GM23338 (cell line): Measurements from ENCODE around the gene CORO7. TPM values are rescaled to one million over a fixed set of nuclear protein-coding genes. Genes with fewer than 3 reads are reported as not detected.
A peak's percentile ranks its signal among the peaks of the same experiment; 100 is the strongest.

Experiments
- ATAC-seq: fragments of 200-7000 bp; cut with Tn5 transposase; 3 replicates; pipeline ENCODE4 v1.9.1; 2020
- DNase-seq: peaks from one replicate; pipeline ENCODE4 v3.0.0-alpha.2; 2015; ENCODE audit warnings: low spot score
- H2AFZ ChIP-seq: fragments of 200-600 bp; sonication (generic); 2 replicates; pipeline ENCODE4 v1.8.0; 2016; ENCODE audit warnings: antibody characterized with exemption, mild to moderate bottlenecking, moderate library complexity
- H3F3A ChIP-seq: fragments of 200-600 bp; sonication (generic); replicated peaks from 2 replicates; pipeline ENCODE4 v1.8.0; 2017; ENCODE audit warnings: antibody characterized with exemption, mixed run types, low read depth
- H3K27ac ChIP-seq: fragments of 200-600 bp; sonication (generic); 2 replicates; pipeline ENCODE4 v1.6.1; 2016; ENCODE audit warnings: low read depth
- H3K27me3 ChIP-seq: fragments of 200-600 bp; sonication (generic); 2 replicates; pipeline ENCODE4 v1.8.0; 2016; ENCODE audit warnings: mild to moderate bottlenecking, mixed run types, moderate library complexity; ENCODE audit not compliant: insufficient read depth
- H3K36me3 ChIP-seq: fragments of 200-600 bp; sonication (generic); 2 replicates; pipeline ENCODE4 v1.8.0; 2016; ENCODE audit warnings: mild to moderate bottlenecking; ENCODE audit not compliant: insufficient read depth
- H3K4me1 ChIP-seq: fragments of 200-600 bp; sonication (generic); 2 replicates; pipeline ENCODE4 v1.8.0; 2016; ENCODE audit warnings: mild to moderate bottlenecking, moderate library complexity; ENCODE audit not compliant: insufficient read depth
- H3K4me2 ChIP-seq: fragments of 200-600 bp; sonication (generic); 2 replicates; pipeline ENCODE4 v1.7.1; 2017; ENCODE audit warnings: mixed run types
- H3K4me3 ChIP-seq: fragments of 200-600 bp; sonication (generic); 2 replicates; pipeline ENCODE4 v1.6.1; 2016; ENCODE audit warnings: mixed run types
- H3K79me2 ChIP-seq: fragments of 200-600 bp; sonication (generic); replicated peaks from 2 replicates; pipeline ENCODE4 v1.8.0; 2017; ENCODE audit warnings: mild to moderate bottlenecking; ENCODE audit not compliant: insufficient read depth
- H3K9me2 ChIP-seq: fragments of 200-600 bp; sonication (generic); 2 replicates; pipeline ENCODE4 v1.8.0; 2017; ENCODE audit not compliant: insufficient read depth
- H4K20me1 ChIP-seq: fragments of 200-600 bp; sonication (generic); replicated peaks from 2 replicates; pipeline ENCODE4 v1.8.0; 2017; ENCODE audit warnings: mild to moderate bottlenecking; ENCODE audit not compliant: insufficient read depth
- H3K27ac Mint-ChIP-seq: 2 replicates; pipeline ENCODE4 v1.8.0; 2020; ENCODE audit warnings: inconsistent platforms, mild to moderate bottlenecking, moderate library complexity, mixed read lengths
- H3K27me3 Mint-ChIP-seq: 3 replicates; pipeline ENCODE4 v1.8.0; 2022; ENCODE audit warnings: low read depth, mild to moderate bottlenecking, moderate library complexity, mixed read lengths, inconsistent platforms; ENCODE audit not compliant: insufficient read depth, poor library complexity
- H3K36me3 Mint-ChIP-seq: 3 replicates; pipeline ENCODE4 v1.8.0; 2021; ENCODE audit warnings: low read depth, mild to moderate bottlenecking, inconsistent platforms, moderate library complexity, mixed read lengths
- H3K4me1 Mint-ChIP-seq: 3 replicates; pipeline ENCODE4 v1.8.0; 2020; ENCODE audit warnings: mild to moderate bottlenecking, inconsistent platforms, mixed read lengths
- H3K4me3 Mint-ChIP-seq: 3 replicates; pipeline ENCODE4 v1.8.0; 2021; ENCODE audit warnings: moderate library complexity, mild to moderate bottlenecking, inconsistent platforms, mixed read lengths
- H3K9me3 Mint-ChIP-seq: 3 replicates; pipeline ENCODE4 v1.8.0; 2020; ENCODE audit warnings: moderate library complexity, mild to moderate bottlenecking, inconsistent platforms, mixed read lengths
- CREB1 ChIP-seq: fragments of 250-450 bp; sonication (Bioruptor Pico); IDR thresholded peaks from 2 replicates; pipeline ENCODE4 v1.5.0; 2020; ENCODE audit warnings: low read depth, mild to moderate bottlenecking, moderate library complexity
- EZH2 ChIP-seq: fragments of 200-600 bp; sonication (generic); IDR thresholded peaks from one replicate; pipeline ENCODE4 v1.8.0; 2017; ENCODE audit warnings: antibody characterized with exemption, mild to moderate bottlenecking, low read depth; ENCODE audit not compliant: unreplicated experiment
- JUNB ChIP-seq: IDR thresholded peaks from one replicate; pipeline ENCODE4 v1.6.1; 2016; ENCODE audit warnings: antibody characterized with exemption; ENCODE audit not compliant: unreplicated experiment
- NANOG ChIP-seq: IDR thresholded peaks from 2 replicates; pipeline ENCODE4 v1.6.1; 2016; ENCODE audit warnings: antibody characterized with exemption, borderline replicate concordance
- POLR2AphosphoS5 ChIP-seq: IDR thresholded peaks from 2 replicates; pipeline ENCODE4 v1.6.1; 2016; ENCODE audit warnings: antibody characterized with exemption, low read depth
- STAT1 ChIP-seq: IDR thresholded peaks from one replicate; pipeline ENCODE4 v1.6.1; 2016; ENCODE audit warnings: antibody characterized with exemption; ENCODE audit not compliant: unreplicated experiment
- ZNF114 ChIP-seq: fragments of 250-450 bp; sonication (Bioruptor Pico); IDR thresholded peaks from 2 replicates; pipeline ENCODE4 v1.5.0; 2020; ENCODE audit warnings: mild to moderate bottlenecking, moderate library complexity
- polyA plus RNA-seq: library from polyadenylated mRNA; unstranded; fragments of >200 nt; fragmentation: Nextera tagmentation; extraction: Ambion mirVana; gene quantifications from 2 replicates; pipeline ENCODE4 v1.2.1, GENCODE V29; 2016
- total RNA-seq: library from RNA; depleted of rRNA; stranded (reverse); fragments of >200 nt; shearing (Covaris generic); gene quantifications from 2 replicates; pipeline ENCODE4 v1.2.3, GENCODE V29; 2014
- TF ChIP-seq, protein P1 (sequence below): fragments of 250-450 bp; sonication (Bioruptor Pico); IDR thresholded peaks from 2 replicates; pipeline ENCODE4 v1.5.0; 2020; ENCODE audit warnings: mild to moderate bottlenecking, moderate library complexity
- TF ChIP-seq, protein P2 (sequence below): IDR thresholded peaks from 2 replicates; pipeline ENCODE4 v1.6.1; 2016; ENCODE audit warnings: antibody characterized with exemption
- TF ChIP-seq, protein P3 (sequence below), 2 experiments: fragments of 200-600 bp in 1 of 2; sonication (generic) in 1 of 2; conservative IDR thresholded peaks; 2 replicates each; pipeline versions ENCODE4 v1.5.1 to v1.6.1; 2016 to 2017; ENCODE audit warnings: antibody characterized with exemption in 2 of 2, low read depth in 2 of 2, mild to moderate bottlenecking in 2 of 2, moderate library complexity in 1 of 2

Gene CORO7
- total and polyA plus RNA-seq, 2 experiments from 2014 or later: 14.2 to 46.4 TPM

DNA sequence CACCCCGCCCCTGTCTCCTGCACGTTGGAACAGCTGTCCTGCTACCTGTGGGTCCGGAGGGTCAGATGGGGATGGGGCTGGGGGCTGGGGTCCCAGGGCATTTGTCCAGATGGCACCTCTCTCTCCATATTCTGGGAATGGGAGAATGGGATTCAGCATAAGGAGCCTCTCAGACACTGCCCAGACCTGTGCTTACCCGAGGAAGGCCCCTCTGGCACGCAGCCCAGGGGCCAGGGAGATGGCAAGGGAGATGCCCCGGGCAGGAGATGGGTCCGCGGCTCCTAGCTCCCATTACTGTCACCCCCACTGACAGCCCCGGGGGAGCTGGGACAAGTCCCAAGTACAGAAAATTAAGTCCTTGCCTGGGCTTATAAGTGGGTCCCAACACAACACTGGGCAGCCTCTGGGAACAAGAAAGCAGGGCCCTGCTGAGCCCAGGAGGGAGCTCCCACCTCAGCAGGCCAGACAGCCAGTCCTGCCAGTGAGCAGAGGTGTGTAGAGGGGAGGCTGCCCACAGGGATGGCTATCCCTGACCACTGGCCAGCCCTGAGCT, 43.0 kb downstream of the CORO7 start (continued):
- TF ChIP-seq, protein P1, sequence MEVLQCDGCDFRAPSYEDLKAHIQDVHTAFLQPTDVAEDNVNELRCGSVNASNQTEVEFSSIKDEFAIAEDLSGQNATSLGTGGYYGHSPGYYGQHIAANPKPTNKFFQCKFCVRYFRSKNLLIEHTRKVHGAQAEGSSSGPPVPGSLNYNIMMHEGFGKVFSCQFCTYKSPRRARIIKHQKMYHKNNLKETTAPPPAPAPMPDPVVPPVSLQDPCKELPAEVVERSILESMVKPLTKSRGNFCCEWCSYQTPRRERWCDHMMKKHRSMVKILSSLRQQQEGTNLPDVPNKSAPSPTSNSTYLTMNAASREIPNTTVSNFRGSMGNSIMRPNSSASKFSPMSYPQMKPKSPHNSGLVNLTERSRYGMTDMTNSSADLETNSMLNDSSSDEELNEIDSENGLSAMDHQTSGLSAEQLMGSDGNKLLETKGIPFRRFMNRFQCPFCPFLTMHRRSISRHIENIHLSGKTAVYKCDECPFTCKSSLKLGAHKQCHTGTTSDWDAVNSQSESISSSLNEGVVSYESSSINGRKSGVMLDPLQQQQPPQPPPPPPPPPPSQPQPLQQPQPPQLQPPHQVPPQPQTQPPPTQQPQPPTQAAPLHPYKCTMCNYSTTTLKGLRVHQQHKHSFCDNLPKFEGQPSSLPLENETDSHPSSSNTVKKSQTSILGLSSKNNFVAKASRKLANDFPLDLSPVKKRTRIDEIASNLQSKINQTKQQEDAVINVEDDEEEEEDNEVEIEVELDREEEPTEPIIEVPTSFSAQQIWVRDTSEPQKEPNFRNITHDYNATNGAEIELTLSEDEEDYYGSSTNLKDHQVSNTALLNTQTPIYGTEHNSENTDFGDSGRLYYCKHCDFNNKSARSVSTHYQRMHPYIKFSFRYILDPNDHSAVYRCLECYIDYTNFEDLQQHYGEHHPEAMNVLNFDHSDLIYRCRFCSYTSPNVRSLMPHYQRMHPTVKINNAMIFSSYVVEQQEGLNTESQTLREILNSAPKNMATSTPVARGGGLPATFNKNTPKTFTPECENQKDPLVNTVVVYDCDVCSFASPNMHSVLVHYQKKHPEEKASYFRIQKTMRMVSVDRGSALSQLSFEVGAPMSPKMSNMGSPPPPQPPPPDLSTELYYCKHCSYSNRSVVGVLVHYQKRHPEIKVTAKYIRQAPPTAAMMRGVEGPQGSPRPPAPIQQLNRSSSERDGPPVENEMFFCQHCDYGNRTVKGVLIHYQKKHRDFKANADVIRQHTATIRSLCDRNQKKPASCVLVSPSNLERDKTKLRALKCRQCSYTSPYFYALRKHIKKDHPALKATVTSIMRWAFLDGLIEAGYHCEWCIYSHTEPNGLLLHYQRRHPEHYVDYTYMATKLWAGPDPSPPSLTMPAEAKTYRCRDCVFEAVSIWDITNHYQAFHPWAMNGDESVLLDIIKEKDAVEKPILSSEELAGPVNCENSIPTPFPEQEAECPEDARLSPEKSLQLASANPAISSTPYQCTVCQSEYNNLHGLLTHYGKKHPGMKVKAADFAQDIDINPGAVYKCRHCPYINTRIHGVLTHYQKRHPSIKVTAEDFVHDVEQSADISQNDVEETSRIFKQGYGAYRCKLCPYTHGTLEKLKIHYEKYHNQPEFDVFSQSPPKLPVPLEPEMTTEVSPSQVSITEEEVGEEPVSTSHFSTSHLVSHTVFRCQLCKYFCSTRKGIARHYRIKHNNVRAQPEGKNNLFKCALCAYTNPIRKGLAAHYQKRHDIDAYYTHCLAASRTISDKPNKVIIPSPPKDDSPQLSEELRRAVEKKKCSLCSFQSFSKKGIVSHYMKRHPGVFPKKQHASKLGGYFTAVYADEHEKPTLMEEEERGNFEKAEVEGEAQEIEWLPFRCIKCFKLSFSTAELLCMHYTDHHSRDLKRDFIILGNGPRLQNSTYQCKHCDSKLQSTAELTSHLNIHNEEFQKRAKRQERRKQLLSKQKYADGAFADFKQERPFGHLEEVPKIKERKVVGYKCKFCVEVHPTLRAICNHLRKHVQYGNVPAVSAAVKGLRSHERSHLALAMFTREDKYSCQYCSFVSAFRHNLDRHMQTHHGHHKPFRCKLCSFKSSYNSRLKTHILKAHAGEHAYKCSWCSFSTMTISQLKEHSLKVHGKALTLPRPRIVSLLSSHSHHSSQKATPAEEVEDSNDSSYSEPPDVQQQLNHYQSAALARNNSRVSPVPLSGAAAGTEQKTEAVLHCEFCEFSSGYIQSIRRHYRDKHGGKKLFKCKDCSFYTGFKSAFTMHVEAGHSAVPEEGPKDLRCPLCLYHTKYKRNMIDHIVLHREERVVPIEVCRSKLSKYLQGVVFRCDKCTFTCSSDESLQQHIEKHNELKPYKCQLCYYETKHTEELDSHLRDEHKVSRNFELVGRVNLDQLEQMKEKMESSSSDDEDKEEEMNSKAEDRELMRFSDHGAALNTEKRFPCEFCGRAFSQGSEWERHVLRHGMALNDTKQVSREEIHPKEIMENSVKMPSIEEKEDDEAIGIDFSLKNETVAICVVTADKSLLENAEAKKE (CRISPR knock-in tag): no peak
- TF ChIP-seq POLR2AphosphoS5: no peak
- no peak for TF ChIP-seq EZH2

DNA sequence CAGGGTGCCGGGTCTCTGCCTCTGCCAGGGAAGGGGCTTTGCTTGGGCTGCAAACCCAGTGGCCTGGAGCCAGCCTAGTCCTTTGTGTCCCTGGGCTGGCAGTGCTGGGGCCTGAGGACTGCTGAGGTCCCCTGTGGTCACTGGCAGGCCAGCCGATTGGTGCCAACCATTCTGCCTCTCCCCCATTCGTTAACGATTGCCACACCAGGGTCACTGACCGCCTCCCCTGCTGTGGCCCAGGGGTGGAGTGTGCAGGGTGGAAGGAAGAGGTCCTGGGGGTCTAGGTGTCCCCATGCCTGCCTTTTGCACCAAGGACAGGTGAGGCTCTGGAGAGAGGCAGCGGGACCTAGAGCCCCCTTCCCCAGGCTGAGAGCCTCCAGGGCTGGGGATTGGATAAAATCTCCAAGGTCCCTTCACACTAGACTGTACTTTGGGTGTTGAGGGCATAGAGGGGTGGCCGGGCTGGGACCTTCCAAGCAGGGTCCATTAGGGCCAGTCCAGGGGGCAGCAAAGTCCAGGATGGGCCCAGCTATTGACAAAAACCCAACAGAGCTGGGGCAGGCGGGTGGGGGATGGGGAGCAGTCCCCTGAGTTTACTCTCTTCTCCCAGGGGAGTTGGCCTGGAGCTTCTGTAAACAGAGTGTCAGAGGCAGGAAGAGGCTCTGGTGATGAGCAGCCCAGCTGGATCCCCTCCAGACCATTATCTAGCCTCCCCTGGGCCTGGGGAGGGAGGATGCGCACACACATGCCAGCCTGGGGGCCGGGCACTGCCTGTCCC, 43.6 kb downstream of the CORO7 start:
- Mint-ChIP-seq H3K36me3 (peaks cover 3% of the 10 kb centered on the region; the same call in 1 of the 3 replicates), H3K9me3 (no peaks in the 10 kb centered on the region), H3K27me3 (peaks cover 29% of the 10 kb centered on the region), H3K4me3 (peak overlapping the region; percentile 84), H3K4me1 (peaks cover 35% of the 10 kb centered on the region), H3K27ac (no peak overlapping the region)
- H3K4me2 ChIP-seq: peak overlapping the region; percentile 94
- H3K27me3 ChIP-seq: peaks cover 3% of the 10 kb centered on the region; the same call in 1 of the 2 replicates
- H3K27ac ChIP-seq: no peak overlapping the region
- DNase-seq (no peak), ATAC-seq (peak; percentile 7)
- H3K4me3 ChIP-seq: peak overlapping the region; percentile 73
- peaks cover 22% of the 10 kb centered on the region; the same call in 1 of the 2 replicates for H3F3A ChIP-seq
- H2AFZ ChIP-seq: no peak overlapping the region
- peaks cover 51% of the 10 kb centered on the region for H3K4me1 ChIP-seq
- no peaks in the 10 kb centered on the region for H3K36me3 ChIP-seq
- no peaks in the 10 kb centered on the region for H3K9me2 ChIP-seq
- peaks cover 15% of the 10 kb centered on the region for H3K79me2 ChIP-seq
- H4K20me1 ChIP-seq: no peaks in the 10 kb centered on the region
- TF ChIP-seq ZNF114 (no peak), CREB1 (CRISPR knock-in tag) (no peak), EZH2 (no peak), NANOG (no peak), STAT1 (no peak), JUNB (no peak)
- TF ChIP-seq, protein P2, sequence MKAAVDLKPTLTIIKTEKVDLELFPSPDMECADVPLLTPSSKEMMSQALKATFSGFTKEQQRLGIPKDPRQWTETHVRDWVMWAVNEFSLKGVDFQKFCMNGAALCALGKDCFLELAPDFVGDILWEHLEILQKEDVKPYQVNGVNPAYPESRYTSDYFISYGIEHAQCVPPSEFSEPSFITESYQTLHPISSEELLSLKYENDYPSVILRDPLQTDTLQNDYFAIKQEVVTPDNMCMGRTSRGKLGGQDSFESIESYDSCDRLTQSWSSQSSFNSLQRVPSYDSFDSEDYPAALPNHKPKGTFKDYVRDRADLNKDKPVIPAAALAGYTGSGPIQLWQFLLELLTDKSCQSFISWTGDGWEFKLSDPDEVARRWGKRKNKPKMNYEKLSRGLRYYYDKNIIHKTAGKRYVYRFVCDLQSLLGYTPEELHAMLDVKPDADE: no peak
- TF ChIP-seq, protein P3, sequence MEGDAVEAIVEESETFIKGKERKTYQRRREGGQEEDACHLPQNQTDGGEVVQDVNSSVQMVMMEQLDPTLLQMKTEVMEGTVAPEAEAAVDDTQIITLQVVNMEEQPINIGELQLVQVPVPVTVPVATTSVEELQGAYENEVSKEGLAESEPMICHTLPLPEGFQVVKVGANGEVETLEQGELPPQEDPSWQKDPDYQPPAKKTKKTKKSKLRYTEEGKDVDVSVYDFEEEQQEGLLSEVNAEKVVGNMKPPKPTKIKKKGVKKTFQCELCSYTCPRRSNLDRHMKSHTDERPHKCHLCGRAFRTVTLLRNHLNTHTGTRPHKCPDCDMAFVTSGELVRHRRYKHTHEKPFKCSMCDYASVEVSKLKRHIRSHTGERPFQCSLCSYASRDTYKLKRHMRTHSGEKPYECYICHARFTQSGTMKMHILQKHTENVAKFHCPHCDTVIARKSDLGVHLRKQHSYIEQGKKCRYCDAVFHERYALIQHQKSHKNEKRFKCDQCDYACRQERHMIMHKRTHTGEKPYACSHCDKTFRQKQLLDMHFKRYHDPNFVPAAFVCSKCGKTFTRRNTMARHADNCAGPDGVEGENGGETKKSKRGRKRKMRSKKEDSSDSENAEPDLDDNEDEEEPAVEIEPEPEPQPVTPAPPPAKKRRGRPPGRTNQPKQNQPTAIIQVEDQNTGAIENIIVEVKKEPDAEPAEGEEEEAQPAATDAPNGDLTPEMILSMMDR (conservative IDR thresholded peaks at IDR 0.05; ENCODE audit: low read depth in 2 of 2): no peak
